Sigmoid colon (tissue), 7 donors: ENCODE data around the gene RNF10. TPM values are rescaled to one million over a fixed set of nuclear protein-coding genes. Genes with fewer than 3 reads are reported as not detected.

Experiments
- DNase-seq: peaks from one replicate; pipeline ENCODE4 v3.0.0-alpha.2; 2019
- H3K27ac ChIP-seq, 4 donors: fragments of 200-600 bp; sonication (generic); one replicate each; pipeline ENCODE4 v1.5.1; 2016 to 2019; ENCODE audit warnings: mild to moderate bottlenecking in 1 of 4
- H3K27me3 ChIP-seq, 3 donors: fragments of 200-600 bp; sonication (generic); one replicate each; pipeline ENCODE4 v1.5.1; 2019; ENCODE audit warnings: mild to moderate bottlenecking in 1 of 3
- H3K36me3 ChIP-seq, 4 donors: fragments of 200-600 bp; sonication (generic); one replicate each; pipeline ENCODE4 v1.5.1; 2016 to 2019
- H3K4me1 ChIP-seq, 4 donors: fragments of 200-600 bp; sonication (generic); one replicate each; pipeline ENCODE4 v1.5.1; 2017 to 2019
- H3K4me3 ChIP-seq, 4 donors: fragments of 200-600 bp; sonication (generic); one replicate each; pipeline ENCODE4 v1.5.1; 2017 to 2019; ENCODE audit warnings: mild to moderate bottlenecking in 2 of 4, moderate library complexity in 1 of 4
- H3K9me3 ChIP-seq, 4 donors: fragments of 200-600 bp in 3 of 4; sonication (generic) in 3 of 4; one replicate each; pipeline versions ENCODE4 v1.5.1 to v1.6.1; 2013 to 2019
- EP300 ChIP-seq, 4 donors: sonication (generic); formaldehyde crosslinking; IDR thresholded peaks; one replicate each; pipeline ENCODE4 v1.6.1; 2017; ENCODE audit warnings: antibody characterized with exemption in 4 of 4
- POLR2A ChIP-seq, 2 donors: fragments of 450-650 bp; IDR thresholded peaks; one replicate each; pipeline ENCODE4 v1.6.1; 2016; ENCODE audit warnings: antibody characterized with exemption in 2 of 2, mild to moderate bottlenecking in 2 of 2, moderate library complexity in 2 of 2
- POLR2AphosphoS5 ChIP-seq, 4 donors: sonication (generic); formaldehyde crosslinking; IDR thresholded peaks; one replicate each; pipeline ENCODE4 v1.6.1; 2017; ENCODE audit warnings: antibody characterized with exemption in 4 of 4
- WGBS, 2 donors: extraction: QIAGEN DNeasy Blood & Tissue Kit; methylation state at CpG; one replicate each; pipeline ENCODE4 v1.1.7; 2013; 5-methylcytosine and 5-hydroxymethylcytosine counted together
- intact Hi-C: fragments of 100-400 bp; cut with DNase I; formaldehyde crosslinking; loops from one replicate; pipeline ENCODE4 v1.15.1; 2023
- polyA plus RNA-seq, 3 donors: library from polyadenylated mRNA; stranded (reverse); fragments of 200-250 nt; gene quantifications; one replicate each; pipeline ENCODE4 v1.2.3, GENCODE V29; 2013
- total RNA-seq, 4 donors: library from RNA; depleted of rRNA; stranded (reverse); fragments of >200 nt; gene quantifications; one replicate each; pipeline ENCODE4 v1.1.0, GENCODE V29; 2016
- TF ChIP-seq, protein P1 (sequence below), 4 experiments: fragments of 450-650 bp in 3 of 4; fragments of 200-600 bp in 1 of 4; IDR thresholded peaks; one replicate each; pipeline ENCODE4 v1.5.1; 2016 to 2019; ENCODE audit warnings: antibody characterized with exemption in 4 of 4, mild to moderate bottlenecking in 3 of 4, moderate library complexity in 2 of 4
- donor health status: healthy with polysubstance abuse.
- donor health status: Bipolar disorder and iron deficiency.
- donor health status: healthy.

RNF10 gene
- total and polyA plus RNA-seq, 7 donors, result 106 to 177 (median 115) TPM

DNA sequence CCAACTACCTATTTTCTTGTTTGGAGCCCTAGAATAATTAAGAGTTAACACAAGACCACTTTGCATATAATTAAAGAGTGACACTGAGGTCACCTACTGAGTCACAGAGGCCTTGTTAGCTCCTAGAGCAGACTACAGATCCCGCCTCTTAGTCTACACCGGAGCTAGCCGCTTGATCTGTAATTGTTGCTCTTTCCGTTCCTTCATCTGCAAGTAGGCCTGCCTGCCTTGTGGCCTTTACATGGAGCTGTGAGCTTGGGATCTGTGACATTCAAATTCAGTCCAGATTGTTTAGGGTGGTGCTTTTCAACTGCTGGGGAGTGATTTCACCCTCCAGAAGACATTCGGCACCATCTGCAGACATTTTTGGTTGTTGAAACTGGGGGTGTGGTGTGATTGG, 43.8 kb upstream of the RNF10 start:
- H3K4me3 ChIP-seq, result no peak overlapping the region
- no peak for DNase-seq
- TF ChIP-seq, protein P1, sequence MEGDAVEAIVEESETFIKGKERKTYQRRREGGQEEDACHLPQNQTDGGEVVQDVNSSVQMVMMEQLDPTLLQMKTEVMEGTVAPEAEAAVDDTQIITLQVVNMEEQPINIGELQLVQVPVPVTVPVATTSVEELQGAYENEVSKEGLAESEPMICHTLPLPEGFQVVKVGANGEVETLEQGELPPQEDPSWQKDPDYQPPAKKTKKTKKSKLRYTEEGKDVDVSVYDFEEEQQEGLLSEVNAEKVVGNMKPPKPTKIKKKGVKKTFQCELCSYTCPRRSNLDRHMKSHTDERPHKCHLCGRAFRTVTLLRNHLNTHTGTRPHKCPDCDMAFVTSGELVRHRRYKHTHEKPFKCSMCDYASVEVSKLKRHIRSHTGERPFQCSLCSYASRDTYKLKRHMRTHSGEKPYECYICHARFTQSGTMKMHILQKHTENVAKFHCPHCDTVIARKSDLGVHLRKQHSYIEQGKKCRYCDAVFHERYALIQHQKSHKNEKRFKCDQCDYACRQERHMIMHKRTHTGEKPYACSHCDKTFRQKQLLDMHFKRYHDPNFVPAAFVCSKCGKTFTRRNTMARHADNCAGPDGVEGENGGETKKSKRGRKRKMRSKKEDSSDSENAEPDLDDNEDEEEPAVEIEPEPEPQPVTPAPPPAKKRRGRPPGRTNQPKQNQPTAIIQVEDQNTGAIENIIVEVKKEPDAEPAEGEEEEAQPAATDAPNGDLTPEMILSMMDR (IDR thresholded peaks at IDR 0.05), result no peak
- no peak for TF ChIP-seq POLR2A (IDR thresholded peaks at IDR 0.05)
- no peak for TF ChIP-seq POLR2AphosphoS5 (IDR thresholded peaks at IDR 0.05)
- no peak for TF ChIP-seq EP300 (IDR thresholded peaks at IDR 0.05)
- 95 to 96% methylated on average over 5 of the region's 5 CpGs for WGBS, 2 donors
- intact Hi-C loops, result no loop called here
- H3K9me3 ChIP-seq, result no peaks in the 10 kb centered on the region
- no peaks in the 10 kb centered on the region for H3K27me3 ChIP-seq
- H3K27ac ChIP-seq, result no peak overlapping the region
- H3K36me3 ChIP-seq, result peaks cover 0 to 12% (median 0%) of the 10 kb centered on the region in 4 donors
- H3K4me1 ChIP-seq, result peaks cover 0 to 7% (median 4%) of the 10 kb centered on the region in 4 donors

DNA sequence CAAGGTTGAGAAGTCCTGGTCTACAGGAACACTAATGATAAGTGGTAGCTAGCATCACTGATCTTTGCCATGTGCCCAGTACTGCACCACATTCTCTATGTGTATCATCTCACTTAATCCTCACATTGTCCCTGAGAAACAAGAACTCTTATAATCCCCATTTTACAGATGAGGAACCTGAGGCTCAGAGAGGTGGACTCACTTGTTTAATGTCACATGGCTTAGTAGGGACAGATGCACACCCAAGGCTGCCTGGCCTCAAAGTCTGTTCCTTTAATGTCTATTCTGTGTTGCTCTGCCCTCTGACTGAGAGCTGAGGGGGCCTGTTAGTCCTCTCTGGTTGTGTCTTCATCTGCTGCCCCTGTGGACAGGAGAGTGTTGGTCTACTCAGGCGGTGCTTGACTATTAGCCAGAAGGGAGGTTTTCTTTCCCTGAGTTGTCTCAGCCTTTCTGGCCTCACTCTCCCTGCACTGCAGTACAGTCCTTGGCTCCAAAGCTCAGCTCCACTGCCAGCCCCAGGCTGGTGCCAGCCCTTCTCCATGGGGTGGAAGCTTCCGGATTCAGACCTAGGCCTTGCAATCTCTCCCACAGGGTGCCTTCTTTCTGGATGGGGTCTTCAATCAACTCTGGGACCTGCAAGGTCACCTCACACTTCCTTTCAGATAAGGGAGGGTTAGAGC, 43.2 kb upstream of the RNF10 start:
- 97 to 98% methylated on average over 2 of the region's 2 CpGs for WGBS, 2 donors

DNA sequence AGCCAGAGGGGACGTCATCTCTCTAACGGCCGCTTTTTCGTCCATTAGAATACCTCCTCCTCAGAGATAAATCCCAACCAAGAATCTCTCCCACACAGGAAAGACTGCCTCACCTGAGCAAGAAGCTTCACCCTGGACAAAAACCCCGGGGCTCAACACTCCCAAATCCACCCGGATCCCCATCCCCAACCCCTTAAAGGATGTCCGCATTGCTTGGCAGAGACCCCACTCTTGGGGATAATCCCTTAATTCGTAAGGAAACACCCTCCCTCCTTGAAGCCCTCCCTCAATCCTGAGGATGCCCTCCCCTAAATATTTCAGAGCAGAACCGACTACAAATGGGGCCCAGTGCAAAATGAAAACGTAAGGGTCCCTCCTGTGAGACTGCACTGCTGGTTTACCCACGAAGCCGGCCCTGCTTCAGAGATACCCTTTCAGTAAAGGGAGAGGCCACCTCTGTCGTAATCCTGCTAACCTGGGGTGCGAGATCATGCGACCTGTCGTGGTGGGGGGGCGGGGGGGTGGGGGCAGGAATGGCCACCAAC, 38.9 kb upstream of the RNF10 start:
- no peak for TF ChIP-seq POLR2A (IDR thresholded peaks at IDR 0.05)
- no peak for TF ChIP-seq POLR2AphosphoS5 (IDR thresholded peaks at IDR 0.05)
- TF ChIP-seq, protein P1 (IDR thresholded peaks at IDR 0.05), result no peak
- TF ChIP-seq EP300 (IDR thresholded peaks at IDR 0.05), result no peak
- DNase-seq, result no peak
- Histone ChIP-seq H3K27ac (peak overlapping the region; percentile 86 to 96 (median 92)), H3K4me3 (peak overlapping the region; percentile 76 to 99 (median 86)), H3K27me3 (no peaks in the 10 kb centered on the region), H3K36me3 (peaks cover 0 to 28% (median 0%) of the 10 kb centered on the region in 4 donors), H3K9me3 (no peaks in the 10 kb centered on the region), H3K4me1 (peaks cover 0 to 30% (median 24%) of the 10 kb centered on the region in 4 donors)
- intact Hi-C loops, result loop anchor here (2.0 to 5.0 kb wide), 2 partner anchors 26 to 87 kb away; partner anchors contain the start of genes POP5 and SRSF9
- WGBS, 2 donors, result 18 to 26% methylated on average over 17 of the region's 17 CpGs

More for the DNA sequence above, 43.2 kb upstream of the RNF10 start:
- Histone ChIP-seq H3K27me3 (no peaks in the 10 kb centered on the region), H3K9me3 (no peaks in the 10 kb centered on the region), H3K36me3 (peaks cover 0 to 12% (median 0%) of the 10 kb centered on the region in 4 donors), H3K27ac (no peak overlapping the region), H3K4me1 (peaks cover 0 to 10% (median 7%) of the 10 kb centered on the region in 4 donors), H3K4me3 (no peak overlapping the region)
- no peak for TF ChIP-seq EP300 (IDR thresholded peaks at IDR 0.05)
- TF ChIP-seq, protein P1 (IDR thresholded peaks at IDR 0.05), result no peak
- no peak for TF ChIP-seq POLR2AphosphoS5 (IDR thresholded peaks at IDR 0.05)
- no peak for TF ChIP-seq POLR2A (IDR thresholded peaks at IDR 0.05)
- no peak for DNase-seq
- intact Hi-C loops, result no loop called here

DNA sequence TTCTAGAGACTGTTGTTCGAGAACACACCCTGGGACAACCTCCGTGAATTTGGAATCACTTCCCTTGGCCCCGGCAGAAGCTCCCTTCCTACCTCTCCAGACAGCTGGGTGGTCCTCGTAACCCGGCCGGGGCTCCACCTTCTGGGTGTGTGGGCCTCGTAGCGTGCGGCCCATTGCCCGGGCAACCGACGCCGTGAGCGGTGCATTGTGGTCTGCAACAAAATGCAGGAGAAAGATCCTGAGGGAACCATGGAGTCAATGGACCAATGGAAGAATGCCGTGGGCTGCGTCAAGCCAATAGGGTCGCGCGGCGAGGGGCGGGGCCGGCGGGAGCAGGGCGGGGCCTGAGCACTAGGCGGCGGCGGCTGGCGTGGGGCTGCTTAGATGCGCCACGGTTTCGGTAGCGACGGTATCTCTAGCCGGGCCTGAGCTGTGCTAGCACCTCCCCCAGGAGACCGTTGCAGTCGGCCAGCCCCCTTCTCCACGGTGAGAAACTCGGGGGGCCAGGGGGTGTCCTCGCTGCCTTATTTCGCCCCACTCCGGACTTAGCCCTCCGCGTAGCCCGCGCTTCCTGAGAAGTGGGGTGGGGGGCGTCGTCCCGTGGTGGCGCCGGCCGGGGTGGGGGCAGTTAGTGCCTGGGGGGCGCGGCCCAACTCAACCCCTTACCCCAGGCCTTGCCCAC, 38.3 kb upstream of the RNF10 start, which contains the start of gene DYNLL1:
Gene DYNLL1, plus strand, starts transcription at position 383 of the 682 bp plus-strand sequence. CDS start 309 bp downstream, outside the sequence.
- intact Hi-C loops, result loop anchor here (2.0 to 5.0 kb wide), 3 partner anchors 27 to 86 kb away; partner anchors contain the start of genes COQ5, POP5 and SRSF9
- Histone ChIP-seq H3K36me3 (peaks cover 0 to 33% (median 0%) of the 10 kb centered on the region in 4 donors), H3K27me3 (no peaks in the 10 kb centered on the region), H3K27ac (peak within 1 kb of the TSS; percentile 86 to 96 (median 92)), H3K4me3 (peak within 1 kb of the TSS; percentile 76 to 99 (median 86)), H3K9me3 (no peaks in the 10 kb centered on the region), H3K4me1 (peaks cover 0 to 30% (median 24%) of the 10 kb centered on the region in 4 donors)
- WGBS, 2 donors, result 0 to 1% methylated on average over 53 of the region's 53 CpGs
- TF ChIP-seq, protein P1 (IDR thresholded peaks at IDR 0.05), result peak in 1 of 4 experiments; percentile 7
- TF ChIP-seq POLR2A (IDR thresholded peaks at IDR 0.05) (peak; percentile 84 to 86), EP300 (IDR thresholded peaks at IDR 0.05) (peak in 1 of 4 donors; percentile 32), POLR2AphosphoS5 (IDR thresholded peaks at IDR 0.05) (peak; percentile 87 to 98 (median 96))
- DNase-seq, result peak; percentile 98
